SK-N-SH (cell line): ENCODE data around the gene OSCAR. TPM values are rescaled to one million over a fixed set of nuclear protein-coding genes. Genes with fewer than 3 reads are reported as not detected.

Source experiments
- CTCF ChIA-PET: fragments of 300-600, 350-600 bp; formaldehyde crosslinking; extraction: SDS; loops from one replicate; lab custom pipeline; 2021; lab: Yijun Ruan, JAX
- POLR2A ChIA-PET: fragments of 350-600 bp; sonication (Branson Sonifier 250); formaldehyde crosslinking; extraction: SDS; loops from one replicate; lab custom pipeline; 2020; ENCODE audit warnings: antibody characterized with exemption, inconsistent platforms; lab: Yijun Ruan, JAX
- DNase-seq: peaks from one replicate; pipeline ENCODE4 v3.0.0; 2012
- H2AFZ ChIP-seq: fragments of 200-600 bp; sonication (generic); 2 replicates; pipeline ENCODE4 v1.8.1; 2016; ENCODE audit warnings: antibody characterized with exemption, mild to moderate bottlenecking, low read depth
- H3F3A ChIP-seq: fragments of 200-600 bp; sonication (generic); replicated peaks from 2 replicates; pipeline ENCODE3; 2016; ENCODE audit warnings: antibody characterized with exemption, mild to moderate bottlenecking; ENCODE audit not compliant: insufficient read depth
- H3K27ac ChIP-seq, 2 experiments: fragments of 200-500 bp in 1 of 2; fragments of 200-600 bp in 1 of 2; sonication (Bioruptor generic) in 1 of 2; sonication (generic), shearing (Covaris generic) in 1 of 2; 2 replicates each; pipeline versions ENCODE4 v1.5.1 to v1.6.1; 2014 to 2016; ENCODE audit warnings: low read depth in 2 of 2, inconsistent platforms in 1 of 2, low read length in 1 of 2, mild to moderate bottlenecking in 1 of 2, mixed read lengths in 1 of 2
- H3K27me3 ChIP-seq: fragments of 200-600 bp; sonication (generic), shearing (Covaris generic); 2 replicates; pipeline ENCODE4 v1.6.1; 2016; ENCODE audit warnings: mixed run types; ENCODE audit not compliant: insufficient read depth
- H3K36me3 ChIP-seq, 2 experiments: fragments of 200-500 bp in 1 of 2; fragments of 200-600 bp in 1 of 2; sonication (Bioruptor generic) in 1 of 2; sonication (generic) in 1 of 2; replicated peaks in 1 of 2; 2 replicates each; pipeline versions ENCODE3 to v1.5.1; 2014 to 2016; ENCODE audit warnings: low read length in 1 of 2, mild to moderate bottlenecking in 1 of 2; ENCODE audit not compliant: insufficient read depth in 2 of 2, control insufficient read depth in 1 of 2
- H3K4me1 ChIP-seq, 2 experiments: fragments of 200-500 bp in 1 of 2; fragments of 200-600 bp in 1 of 2; sonication (Bioruptor generic) in 1 of 2; sonication (generic), shearing (Covaris generic) in 1 of 2; 2 replicates each; pipeline versions ENCODE4 v1.5.1 to v1.6.1; 2014 to 2016; ENCODE audit warnings: low read depth in 1 of 2, low read length in 1 of 2, mixed run types in 1 of 2; ENCODE audit not compliant: insufficient read depth in 2 of 2, control insufficient read depth in 1 of 2
- H3K4me2 ChIP-seq: fragments of 200-600 bp; sonication (generic), shearing (Covaris generic); 2 replicates; pipeline ENCODE4 v1.6.1; 2017; ENCODE audit warnings: mixed run types
- H3K4me3 ChIP-seq, 2 experiments: fragments of 200-500 bp in 1 of 2; fragments of 200-600 bp in 1 of 2; sonication (Bioruptor generic) in 1 of 2; sonication (generic), shearing (Covaris generic) in 1 of 2; 2 replicates each; pipeline versions ENCODE4 v1.5.1 to v1.8.1; 2014 to 2016; ENCODE audit warnings: low read depth in 2 of 2, inconsistent platforms in 1 of 2, low read length in 1 of 2, mild to moderate bottlenecking in 1 of 2, mixed read lengths in 1 of 2, moderate library complexity in 1 of 2
- H3K79me2 ChIP-seq: fragments of 200-600 bp; sonication (generic); 2 replicates; pipeline ENCODE4 v1.8.1; 2017; ENCODE audit warnings: mild to moderate bottlenecking; ENCODE audit not compliant: insufficient read depth
- H3K9ac ChIP-seq: fragments of 200-600 bp; sonication (generic); 2 replicates; pipeline ENCODE4 v1.6.1; 2017; ENCODE audit warnings: mixed run types
- H3K9me2 ChIP-seq: fragments of 200-600 bp; sonication (generic); 2 replicates; pipeline ENCODE4 v1.6.1; 2017; ENCODE audit warnings: mixed run types
- H3K9me3 ChIP-seq: fragments of 200-600 bp; sonication (generic); 2 replicates; pipeline ENCODE4 v1.6.1; 2017; ENCODE audit warnings: mixed run types, mild to moderate bottlenecking, moderate library complexity
- H4K20me1 ChIP-seq: fragments of 200-600 bp; sonication (generic); 2 replicates; pipeline ENCODE4 v1.6.1; 2017; ENCODE audit warnings: mild to moderate bottlenecking, mixed run types; ENCODE audit not compliant: insufficient read depth
- CTCF ChIP-seq: fragments of 200-600 bp; sonication (generic); IDR thresholded peaks from 2 replicates; pipeline ENCODE4 v1.6.1; 2017; ENCODE audit warnings: antibody characterized with exemption, mild to moderate bottlenecking, moderate library complexity
- FOXM1 ChIP-seq: IDR thresholded peaks from 2 replicates; pipeline ENCODE4 v1.4.0; 2012; ENCODE audit warnings: low read depth, mild to moderate bottlenecking
- GABPA ChIP-seq: IDR thresholded peaks from 2 replicates; pipeline ENCODE4 v1.4.0; 2012; ENCODE audit warnings: low read depth, mild to moderate bottlenecking
- GATA2 ChIP-seq: sonication (generic); formaldehyde crosslinking; IDR thresholded peaks from 2 replicates; pipeline ENCODE4 v1.5.0; 2020; ENCODE audit warnings: mild to moderate bottlenecking, missing genetic modification reagents
- JUND ChIP-seq: IDR thresholded peaks from 2 replicates; pipeline ENCODE4 v1.4.0; 2012
- NFIC ChIP-seq: IDR thresholded peaks from 2 replicates; pipeline ENCODE4 v1.4.0; 2012; ENCODE audit warnings: borderline replicate concordance
- NRF1 ChIP-seq: IDR thresholded peaks from 2 replicates; pipeline ENCODE4 v1.6.1; 2012; ENCODE audit warnings: low read depth, mild to moderate bottlenecking, low read length
- POLR2AphosphoS5 ChIP-seq: IDR thresholded peaks from 2 replicates; pipeline ENCODE4 v1.6.1; 2012; ENCODE audit warnings: low read depth, low read length
- RAD21 ChIP-seq: IDR thresholded peaks from 2 replicates; pipeline ENCODE4 v1.6.1; 2012; ENCODE audit warnings: mild to moderate bottlenecking, low read length
- RCOR1 ChIP-seq: fragments of 150-350 bp; IDR thresholded peaks from 2 replicates; pipeline ENCODE4 v1.6.1; 2017; ENCODE audit warnings: antibody characterized with exemption, low read length
- SIN3A ChIP-seq: IDR thresholded peaks from 2 replicates; pipeline ENCODE4 v1.6.1; 2012; ENCODE audit warnings: low read depth, mild to moderate bottlenecking, low read length, moderate library complexity, borderline replicate concordance
- SMC3 ChIP-seq: IDR thresholded peaks from 2 replicates; pipeline ENCODE4 v1.6.1; 2012; ENCODE audit warnings: low read depth, low read length, improper control_type of control experiment
- TAF1 ChIP-seq: IDR thresholded peaks from 2 replicates; pipeline ENCODE4 v1.6.1; 2012; ENCODE audit warnings: low read depth, mild to moderate bottlenecking, low read length, moderate library complexity, borderline replicate concordance
- ZBTB33 ChIP-seq: IDR thresholded peaks from 2 replicates; pipeline ENCODE4 v1.4.0; 2012; ENCODE audit warnings: low read depth, borderline replicate concordance
- WGBS: methylation state at CpG from one replicate; pipeline ENCODE4 v1.1.6; 2017; ENCODE audit warnings: low lambda C conversion rate; 5-methylcytosine and 5-hydroxymethylcytosine counted together
- polyA plus RNA-seq, 3 experiments: library from polyadenylated mRNA; depleted of rRNA; stranded (reverse); fragments of >200 nt; gene quantifications; 2 replicates each; pipeline ENCODE4 v1.2.3, GENCODE V29; 2012
- TF ChIP-seq, protein P1 (sequence below): IDR thresholded peaks from 2 replicates; pipeline ENCODE4; 2012
- TF ChIP-seq, protein P2 (sequence below): IDR thresholded peaks from 2 replicates; pipeline ENCODE4 v1.6.1; 2012; ENCODE audit warnings: mild to moderate bottlenecking, low read depth, low read length, moderate library complexity

The OSCAR gene
- polyA plus RNA-seq (2012; rRNA removed): 0.97 and 1.2 TPM in 2 replicates
- polyA plus RNA-seq (2012; cell fraction: cytosol; rRNA removed): 0.68 TPM in 2 replicates
- 5.4 and 10.6 TPM in 2 replicates for polyA plus RNA-seq (2012; cell fraction: nucleus; rRNA removed)

DNA sequence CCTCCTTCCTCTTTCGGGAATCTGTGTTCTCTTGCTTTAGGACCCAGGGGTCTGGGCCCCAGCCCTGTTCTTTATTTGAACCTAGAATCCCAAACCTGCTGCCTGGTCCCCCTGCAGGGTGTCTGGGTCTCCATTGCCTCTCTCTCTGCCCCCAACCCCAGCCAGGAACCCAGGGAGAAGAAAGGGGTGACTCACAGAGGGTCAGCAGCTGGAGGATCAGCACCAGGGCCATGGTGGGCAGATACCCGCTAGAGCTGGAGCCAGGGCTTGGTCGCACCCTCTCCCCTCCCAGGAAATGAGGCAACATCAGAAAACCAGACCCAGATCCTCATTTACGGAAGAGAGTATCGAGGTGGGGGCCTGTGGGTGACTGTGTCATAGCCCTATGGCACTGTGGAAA is at the start of gene OSCAR:
TSS of gene OSCAR (minus strand) at position 243 of the 400 bp plus-strand sequence. CDS start at position 232, 11 bp downstream.
- H3K9me3 ChIP-seq: no peaks in the 10 kb centered on the region
- no peak within 1 kb of the TSS for H3K9ac ChIP-seq
- peaks cover 27% of the 10 kb centered on the region for H3K79me2 ChIP-seq
- peaks cover 1 to 7% of the 10 kb centered on the region in 2 experiments for H3K36me3 ChIP-seq
- H2AFZ ChIP-seq: 0 out of 2 replicates have a peak within 1 kb of the TSS, but pooled peaks have one; percentile 69
- H3K4me2 ChIP-seq: no peak within 1 kb of the TSS
- no peaks in the 10 kb centered on the region for H3K27me3 ChIP-seq
- no peak within 1 kb of the TSS for H3K27ac ChIP-seq
- DNase-seq: no peak
- no peaks in the 10 kb centered on the region for H4K20me1 ChIP-seq
- H3K9me2 ChIP-seq: no peaks in the 10 kb centered on the region
- TF ChIP-seq POLR2AphosphoS5 (no peak), GATA2 (CRISPR knock-in tag) (no peak), RAD21 (no peak)
- TF ChIP-seq, protein P1, sequence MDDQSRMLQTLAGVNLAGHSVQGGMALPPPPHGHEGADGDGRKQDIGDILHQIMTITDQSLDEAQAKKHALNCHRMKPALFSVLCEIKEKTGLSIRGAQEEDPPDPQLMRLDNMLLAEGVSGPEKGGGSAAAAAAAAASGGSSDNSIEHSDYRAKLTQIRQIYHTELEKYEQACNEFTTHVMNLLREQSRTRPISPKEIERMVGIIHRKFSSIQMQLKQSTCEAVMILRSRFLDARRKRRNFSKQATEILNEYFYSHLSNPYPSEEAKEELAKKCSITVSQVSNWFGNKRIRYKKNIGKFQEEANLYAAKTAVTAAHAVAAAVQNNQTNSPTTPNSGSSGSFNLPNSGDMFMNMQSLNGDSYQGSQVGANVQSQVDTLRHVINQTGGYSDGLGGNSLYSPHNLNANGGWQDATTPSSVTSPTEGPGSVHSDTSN: no peak
- CTCF ChIA-PET: no interaction called here
- WGBS: 36% methylated on average over 5 of the region's 5 CpGs
- H3K4me3 ChIP-seq: no peak within 1 kb of the TSS
- POLR2A ChIA-PET: no interaction called here
- H3K4me1 ChIP-seq: peaks cover 0 to 3% of the 10 kb centered on the region in 2 experiments; a peak in 1 of 4 replicates
- no peaks in the 10 kb centered on the region for H3F3A ChIP-seq

DNA sequence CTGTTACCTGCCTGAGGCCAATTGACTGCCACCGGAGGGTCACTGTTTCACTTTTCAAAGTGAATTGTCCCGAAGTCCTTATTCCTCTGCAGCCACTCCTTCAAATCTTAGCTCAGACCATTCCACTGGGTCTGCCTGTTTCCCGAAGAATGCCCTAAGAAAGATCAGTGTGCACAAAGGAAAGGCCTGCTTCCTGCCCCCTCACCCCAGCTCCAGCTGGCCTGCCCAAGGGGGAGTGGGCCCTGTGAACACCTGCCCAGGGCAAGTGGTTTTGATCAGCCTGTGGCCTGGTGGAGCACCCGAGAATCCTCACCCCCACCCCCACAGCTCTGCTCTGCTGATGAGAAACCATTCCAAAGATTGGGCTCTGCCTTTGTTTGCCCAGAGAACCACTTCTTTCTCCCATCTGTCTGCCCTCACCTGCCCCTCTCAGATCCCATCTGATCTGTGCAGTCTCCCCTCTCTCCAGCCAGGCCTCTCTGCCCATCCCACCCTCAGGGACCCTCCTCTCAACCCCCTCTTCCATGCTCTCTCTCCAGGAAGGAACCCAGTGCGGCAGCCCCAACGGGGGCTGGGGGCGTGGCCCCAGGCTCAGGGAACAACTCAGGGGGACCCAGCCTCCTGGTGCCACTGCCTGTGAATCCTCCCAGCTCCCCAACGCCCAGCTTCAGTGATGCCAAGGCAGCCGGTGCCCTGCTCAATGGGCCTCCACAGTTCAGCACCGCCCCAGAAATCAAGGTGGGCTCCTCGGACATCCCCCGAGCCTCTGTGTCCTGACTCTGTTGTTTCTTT is 48.6 kb upstream of the OSCAR start:
- H3K4me3 ChIP-seq: no peak overlapping the region
- H2AFZ ChIP-seq: no peak overlapping the region
- H3F3A ChIP-seq: peaks cover 12% of the 10 kb centered on the region
- H3K27me3 ChIP-seq: no peaks in the 10 kb centered on the region
- no peak for DNase-seq
- POLR2A ChIA-PET: interaction anchor here (1.2 to 1.6 kb wide), 2 partner anchors 10 to 12 kb away, joined by 3 to 6 read pairs; partner anchors contain the start of gene LENG1
- no peaks in the 10 kb centered on the region for H4K20me1 ChIP-seq
- H3K27ac ChIP-seq: no peak overlapping the region
- H3K9me2 ChIP-seq: no peaks in the 10 kb centered on the region
- H3K9ac ChIP-seq: no peak overlapping the region
- no peaks in the 10 kb centered on the region for H3K4me1 ChIP-seq
- peaks cover 22 to 90% of the 10 kb centered on the region in 2 experiments for H3K36me3 ChIP-seq
- H3K9me3 ChIP-seq: no peaks in the 10 kb centered on the region
- H3K4me2 ChIP-seq: no peak overlapping the region
- no peaks in the 10 kb centered on the region for H3K79me2 ChIP-seq
- WGBS: 91% methylated on average over 11 of the region's 12 CpGs
- CTCF ChIA-PET: no interaction called here
- TF ChIP-seq GABPA (no peak), JUND (no peak), CTCF (no peak), SIN3A (no peak), FOXM1 (no peak), NRF1 (no peak), SMC3 (no peak), NFIC (no peak), GATA2 (CRISPR knock-in tag) (no peak), TAF1 (no peak), RCOR1 (no peak), ZBTB33 (no peak)
- TF ChIP-seq, protein P2, sequence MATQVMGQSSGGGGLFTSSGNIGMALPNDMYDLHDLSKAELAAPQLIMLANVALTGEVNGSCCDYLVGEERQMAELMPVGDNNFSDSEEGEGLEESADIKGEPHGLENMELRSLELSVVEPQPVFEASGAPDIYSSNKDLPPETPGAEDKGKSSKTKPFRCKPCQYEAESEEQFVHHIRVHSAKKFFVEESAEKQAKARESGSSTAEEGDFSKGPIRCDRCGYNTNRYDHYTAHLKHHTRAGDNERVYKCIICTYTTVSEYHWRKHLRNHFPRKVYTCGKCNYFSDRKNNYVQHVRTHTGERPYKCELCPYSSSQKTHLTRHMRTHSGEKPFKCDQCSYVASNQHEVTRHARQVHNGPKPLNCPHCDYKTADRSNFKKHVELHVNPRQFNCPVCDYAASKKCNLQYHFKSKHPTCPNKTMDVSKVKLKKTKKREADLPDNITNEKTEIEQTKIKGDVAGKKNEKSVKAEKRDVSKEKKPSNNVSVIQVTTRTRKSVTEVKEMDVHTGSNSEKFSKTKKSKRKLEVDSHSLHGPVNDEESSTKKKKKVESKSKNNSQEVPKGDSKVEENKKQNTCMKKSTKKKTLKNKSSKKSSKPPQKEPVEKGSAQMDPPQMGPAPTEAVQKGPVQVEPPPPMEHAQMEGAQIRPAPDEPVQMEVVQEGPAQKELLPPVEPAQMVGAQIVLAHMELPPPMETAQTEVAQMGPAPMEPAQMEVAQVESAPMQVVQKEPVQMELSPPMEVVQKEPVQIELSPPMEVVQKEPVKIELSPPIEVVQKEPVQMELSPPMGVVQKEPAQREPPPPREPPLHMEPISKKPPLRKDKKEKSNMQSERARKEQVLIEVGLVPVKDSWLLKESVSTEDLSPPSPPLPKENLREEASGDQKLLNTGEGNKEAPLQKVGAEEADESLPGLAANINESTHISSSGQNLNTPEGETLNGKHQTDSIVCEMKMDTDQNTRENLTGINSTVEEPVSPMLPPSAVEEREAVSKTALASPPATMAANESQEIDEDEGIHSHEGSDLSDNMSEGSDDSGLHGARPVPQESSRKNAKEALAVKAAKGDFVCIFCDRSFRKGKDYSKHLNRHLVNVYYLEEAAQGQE: no peak
